Smooth muscle cell (in vitro differentiated cells): ENCODE data around the gene HS3ST2. TPM values are rescaled to one million over a fixed set of nuclear protein-coding genes. Genes with fewer than 3 reads are reported as not detected.

Experiments
- DNase-seq: peaks from one replicate; lab custom pipeline; 2025; ENCODE audit not compliant: unreplicated experiment; lab: John Stamatoyannopoulos, UW
- H2AFZ ChIP-seq: fragments of 200-600 bp; sonication (generic); 2 replicates; pipeline ENCODE4 v1.6.0; 2016; ENCODE audit warnings: antibody characterized with exemption, low read depth, mild to moderate bottlenecking
- H3F3A ChIP-seq: fragments of 200-600 bp; sonication (generic); 2 replicates; pipeline ENCODE4 v1.6.0; 2017; ENCODE audit warnings: antibody characterized with exemption, low read depth
- H3K27ac ChIP-seq: fragments of 200-600 bp; sonication (generic); 2 replicates; pipeline ENCODE4 v1.5.1; 2016; ENCODE audit warnings: low read depth, mild to moderate bottlenecking
- H3K27me3 ChIP-seq: fragments of 200-600 bp; sonication (generic); 2 replicates; pipeline ENCODE4 v1.6.1; 2016; ENCODE audit warnings: low read depth, mild to moderate bottlenecking
- H3K36me3 ChIP-seq: fragments of 200-600 bp; sonication (generic); 2 replicates; pipeline ENCODE4 v1.5.1; 2016; ENCODE audit warnings: low read depth
- H3K4me1 ChIP-seq: fragments of 200-600 bp; sonication (generic); 2 replicates; pipeline ENCODE4 v1.5.1; 2016; ENCODE audit warnings: low read depth
- H3K4me2 ChIP-seq: fragments of 200-600 bp; sonication (generic); 2 replicates; pipeline ENCODE4 v1.6.0; 2016; ENCODE audit warnings: mild to moderate bottlenecking
- H3K4me3 ChIP-seq: fragments of 200-600 bp; sonication (generic); 2 replicates; pipeline ENCODE4 v1.5.1; 2016; ENCODE audit warnings: mild to moderate bottlenecking
- H3K79me2 ChIP-seq: fragments of 200-600 bp; sonication (generic); 2 replicates; pipeline ENCODE4 v1.6.0; 2016; ENCODE audit warnings: low read depth, mild to moderate bottlenecking
- H3K9ac ChIP-seq: fragments of 200-600 bp; sonication (generic); 2 replicates; pipeline ENCODE4 v1.6.0; 2016; ENCODE audit warnings: low read depth
- H3K9me3 ChIP-seq: fragments of 200-600 bp; sonication (generic); replicated peaks from 2 replicates; pipeline ENCODE4 v1.5.1; 2016; ENCODE audit warnings: low read depth
- H4K20me1 ChIP-seq: fragments of 200-600 bp; sonication (generic); 2 replicates; pipeline ENCODE4 v1.6.0; 2016; ENCODE audit warnings: low read depth
- WGBS: methylation state at CpG from one replicate; pipeline ENCODE4 v1.1.7; 2016; ENCODE audit warnings: low lambda C conversion rate; 5-methylcytosine and 5-hydroxymethylcytosine counted together
- polyA plus RNA-seq: library from polyadenylated mRNA; unstranded; fragments of >200 nt; fragmentation: Nextera tagmentation; extraction: Ambion mirVana; gene quantifications from 2 replicates; pipeline ENCODE4 v1.2.1, GENCODE V29; 2016
- total RNA-seq: library from RNA; depleted of rRNA; stranded (reverse); fragments of >200 nt; gene quantifications from 2 replicates; pipeline ENCODE4 v1.2.3, GENCODE V29; 2014
- TF ChIP-seq, protein P1 (sequence below): fragments of 200-600 bp; sonication (generic); IDR thresholded peaks from 2 replicates; pipeline ENCODE4 v1.5.1; 2017; ENCODE audit warnings: borderline replicate concordance, mild to moderate bottlenecking, antibody characterized with exemption; ENCODE audit not compliant: insufficient read depth, poor library complexity, severe bottlenecking

Gene HS3ST2
- total and polyA plus RNA-seq, 2 experiments from 2014 or later: not detected

- Histone ChIP-seq H3K9ac (no peak overlapping the region), H2AFZ (no peak overlapping the region), H3K27me3 (peaks cover 10% of the 10 kb centered on the region), H3F3A (no peaks in the 10 kb centered on the region), H3K79me2 (no peaks in the 10 kb centered on the region), H3K9me3 (no peaks in the 10 kb centered on the region), H4K20me1 (no peaks in the 10 kb centered on the region), H3K4me3 (no peak overlapping the region), H3K27ac (no peak overlapping the region), H3K36me3 (no peaks in the 10 kb centered on the region), H3K4me2 (no peak overlapping the region), H3K4me1 (no peaks in the 10 kb centered on the region)
- WGBS: 91% methylated on average over 6 of the region's 6 CpGs
- no peak for DNase-seq
- TF ChIP-seq, protein P1, sequence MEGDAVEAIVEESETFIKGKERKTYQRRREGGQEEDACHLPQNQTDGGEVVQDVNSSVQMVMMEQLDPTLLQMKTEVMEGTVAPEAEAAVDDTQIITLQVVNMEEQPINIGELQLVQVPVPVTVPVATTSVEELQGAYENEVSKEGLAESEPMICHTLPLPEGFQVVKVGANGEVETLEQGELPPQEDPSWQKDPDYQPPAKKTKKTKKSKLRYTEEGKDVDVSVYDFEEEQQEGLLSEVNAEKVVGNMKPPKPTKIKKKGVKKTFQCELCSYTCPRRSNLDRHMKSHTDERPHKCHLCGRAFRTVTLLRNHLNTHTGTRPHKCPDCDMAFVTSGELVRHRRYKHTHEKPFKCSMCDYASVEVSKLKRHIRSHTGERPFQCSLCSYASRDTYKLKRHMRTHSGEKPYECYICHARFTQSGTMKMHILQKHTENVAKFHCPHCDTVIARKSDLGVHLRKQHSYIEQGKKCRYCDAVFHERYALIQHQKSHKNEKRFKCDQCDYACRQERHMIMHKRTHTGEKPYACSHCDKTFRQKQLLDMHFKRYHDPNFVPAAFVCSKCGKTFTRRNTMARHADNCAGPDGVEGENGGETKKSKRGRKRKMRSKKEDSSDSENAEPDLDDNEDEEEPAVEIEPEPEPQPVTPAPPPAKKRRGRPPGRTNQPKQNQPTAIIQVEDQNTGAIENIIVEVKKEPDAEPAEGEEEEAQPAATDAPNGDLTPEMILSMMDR: no peak
Measured at GRCh38 chr16:22878955-22879354, 65.0 kb downstream of the HS3ST2 start.

DNA sequence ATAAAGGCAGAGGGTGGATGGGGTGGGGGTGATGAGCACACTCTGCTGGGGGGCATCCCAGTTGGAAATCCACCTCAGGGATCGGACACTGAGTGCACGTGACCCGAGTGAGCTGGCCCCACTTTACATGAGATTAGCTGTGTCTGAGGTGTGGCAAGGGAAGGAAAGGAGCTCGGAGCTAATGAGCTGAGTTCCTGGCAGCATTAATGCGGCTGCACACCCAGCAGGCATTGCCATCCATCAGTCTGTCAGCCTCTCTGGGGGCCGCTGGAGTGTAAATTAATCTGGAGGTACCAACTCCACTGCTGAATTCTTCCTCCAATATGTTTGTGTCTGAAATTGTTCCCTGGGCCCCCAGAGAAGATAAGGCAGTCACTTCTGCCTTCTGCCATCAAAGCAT lies 65.5 kb downstream of the HS3ST2 start:
- H3K4me3 ChIP-seq: no peak overlapping the region
- TF ChIP-seq, protein P1: no peak
- no peaks in the 10 kb centered on the region for H3K36me3 ChIP-seq
- 78% methylated on average over 6 of the region's 6 CpGs for WGBS
- no peak overlapping the region for H3K27ac ChIP-seq
- H3K79me2 ChIP-seq: no peaks in the 10 kb centered on the region
- H3K27me3 ChIP-seq: peaks cover 11% of the 10 kb centered on the region
- no peak overlapping the region for H3K4me2 ChIP-seq
- H2AFZ ChIP-seq: no peak overlapping the region
- H3K4me1 ChIP-seq: no peaks in the 10 kb centered on the region
- H3F3A ChIP-seq: no peaks in the 10 kb centered on the region
- no peak overlapping the region for H3K9ac ChIP-seq
- H3K9me3 ChIP-seq: no peaks in the 10 kb centered on the region
- DNase-seq: no peak
- no peaks in the 10 kb centered on the region for H4K20me1 ChIP-seq

DNA sequence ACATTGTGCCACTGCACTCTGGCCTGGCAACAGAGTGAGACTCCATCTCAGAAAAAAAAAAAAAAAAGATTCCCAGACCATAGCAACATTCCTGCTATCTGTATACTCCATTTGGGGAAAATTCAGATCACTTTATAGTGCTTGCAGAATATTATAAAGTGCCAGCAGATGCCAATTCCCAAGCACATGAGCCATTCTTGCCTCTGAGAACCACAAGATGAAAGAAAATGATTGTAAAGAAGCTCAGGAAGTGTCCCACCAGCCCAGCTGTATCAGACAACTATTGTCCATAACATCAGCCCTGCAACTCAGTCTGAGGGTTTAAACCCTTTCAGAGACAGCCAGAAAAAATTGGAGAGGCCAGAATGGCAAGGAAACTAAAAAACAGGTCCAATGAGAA lies 69.0 kb downstream of the HS3ST2 start:
- no peak for DNase-seq
- no peak overlapping the region for H3K9ac ChIP-seq
- no peak overlapping the region for H3K27ac ChIP-seq
- no peaks in the 10 kb centered on the region for H3K79me2 ChIP-seq
- TF ChIP-seq, protein P1: no peak
- no peaks in the 10 kb centered on the region for H3K36me3 ChIP-seq
- H3F3A ChIP-seq: no peaks in the 10 kb centered on the region
- H3K27me3 ChIP-seq: peaks cover 6% of the 10 kb centered on the region
- no peaks in the 10 kb centered on the region for H3K9me3 ChIP-seq
- H3K4me2 ChIP-seq: no peak overlapping the region
- no peaks in the 10 kb centered on the region for H3K4me1 ChIP-seq
- no peak overlapping the region for H3K4me3 ChIP-seq
- no peaks in the 10 kb centered on the region for H4K20me1 ChIP-seq
- H2AFZ ChIP-seq: no peak overlapping the region

DNA sequence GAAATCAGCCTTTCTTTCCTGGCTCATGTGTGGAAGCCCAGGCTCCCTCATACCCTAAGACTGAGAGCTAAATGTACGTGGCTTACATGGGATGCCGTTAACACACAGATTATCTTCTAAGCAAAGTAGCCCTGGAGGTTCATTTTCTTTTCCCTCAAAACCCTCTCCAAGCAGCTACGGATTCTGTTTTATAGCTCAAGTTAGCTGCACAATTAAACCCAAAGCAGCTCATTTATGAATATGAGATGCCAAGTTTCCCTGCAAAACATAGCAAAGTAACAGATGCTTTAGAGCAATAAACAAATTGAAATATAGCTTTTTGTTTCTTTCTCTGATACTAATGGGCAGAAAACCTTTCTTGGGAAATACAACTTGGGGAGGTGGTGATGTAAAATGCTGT lies 72.0 kb downstream of the HS3ST2 start:
- no peak overlapping the region for H3K4me2 ChIP-seq
- H3K4me1 ChIP-seq: no peaks in the 10 kb centered on the region
- DNase-seq: no peak
- H3K9ac ChIP-seq: no peak overlapping the region
- no peaks in the 10 kb centered on the region for H3K79me2 ChIP-seq
- H3K27ac ChIP-seq: no peak overlapping the region
- no peaks in the 10 kb centered on the region for H3K9me3 ChIP-seq
- H3F3A ChIP-seq: no peaks in the 10 kb centered on the region
- TF ChIP-seq, protein P1: no peak
- no peak overlapping the region for H3K4me3 ChIP-seq
- H4K20me1 ChIP-seq: no peaks in the 10 kb centered on the region
- no peaks in the 10 kb centered on the region for H3K36me3 ChIP-seq
- H3K27me3 ChIP-seq: peaks cover 10% of the 10 kb centered on the region
- 90% methylated on average over 3 of the region's 3 CpGs for WGBS
- H2AFZ ChIP-seq: no peak overlapping the region
